GM18858 (cell line): ENCODE results near the gene TNPO2.

ENCODE experiments used
- ATAC-seq: cut with Tn5 transposase; IDR thresholded peaks from one replicate; pipeline ENCODE4 v1.9.1; 2021; ENCODE audit not compliant: unreplicated experiment

The TNPO2 gene

GRCh38 chr19:12652219-12652618 is 71.5 kb downstream of the TNPO2 start:
- ATAC-seq: no peak

GRCh38 chr19:12649941-12650340 is 73.8 kb downstream of the TNPO2 start:
- no peak for ATAC-seq
